MM.1S (cell line): ENCODE results near the gene CASZ1.

Source experiments
- CTCF ChIP-seq: fragments of 300-600 bp; sonication (generic); IDR thresholded peaks from 2 replicates; pipeline ENCODE4 v1.5.1; 2016; ENCODE audit warnings: antibody characterized with exemption, low read length, mixed read lengths
- EZH2phosphoT487 ChIP-seq: fragments of 300-600 bp; sonication (generic); IDR thresholded peaks from 2 replicates; pipeline ENCODE4 v1.6.1; 2018; ENCODE audit warnings: antibody characterized with exemption, low read length

GRCh38 chr1:10696977-10697376 lies 99.5 kb downstream of the CASZ1 start:
- TF ChIP-seq CTCF: no peak
- no peak for TF ChIP-seq EZH2phosphoT487
